SK-N-SH (cell line): ENCODE data around the gene NSUN2.

Source experiments
- CTCF ChIP-seq: fragments of 200-600 bp; sonication (generic); IDR thresholded peaks from 2 replicates; pipeline ENCODE4 v1.6.1; 2017; ENCODE audit warnings: antibody characterized with exemption, mild to moderate bottlenecking, moderate library complexity
- ELF1 ChIP-seq: IDR thresholded peaks from 2 replicates; pipeline ENCODE4 v1.4.0; 2012
- EP300 ChIP-seq, 2 experiments: IDR thresholded peaks; 2 replicates each; pipeline versions ENCODE4 v1.4.0 to v1.6.1; 2012; ENCODE audit warnings: borderline replicate concordance in 1 of 2, low read depth in 1 of 2, low read length in 1 of 2
- RAD21 ChIP-seq: IDR thresholded peaks from 2 replicates; pipeline ENCODE4 v1.6.1; 2012; ENCODE audit warnings: mild to moderate bottlenecking, low read length
- RFX5 ChIP-seq: IDR thresholded peaks from 2 replicates; pipeline ENCODE4 v1.6.1; 2012; ENCODE audit warnings: mild to moderate bottlenecking, improper control_type of control experiment, low read length
- TCF12 ChIP-seq: IDR thresholded peaks from 2 replicates; pipeline ENCODE4 v1.4.0; 2012

- TF ChIP-seq EP300 (IDR thresholded peaks at IDR 0.05; ENCODE audit: borderline replicate concordance in 1 of 2, low read depth in 1 of 2, low read length in 1 of 2) (no peak), CTCF (no peak), RAD21 (no peak), ELF1 (no peak), TCF12 (no peak), RFX5 (no peak)
Measured at GRCh38 chr5:6637590-6637989, 4.7 kb upstream of the NSUN2 start.
